Heart left ventricle (tissue), 16 donors: ENCODE measurements around the gene NLRC5. TPM values are rescaled to one million over a fixed set of nuclear protein-coding genes. Genes with fewer than 3 reads are reported as not detected.

Experiments used
- ATAC-seq, 4 donors: fragments of 200-7000 bp; cut with Tn5 transposase; one replicate each; pipeline ENCODE4 v1.9.1; 2020 to 2022; ENCODE audit warnings: moderate library complexity in 4 of 4, mild to moderate bottlenecking in 3 of 4, moderate number of reproducible peaks in 1 of 4
- DNase-seq, 5 donors: peaks; one replicate each; pipeline ENCODE4 v3.0.0-alpha.2; 2020
- H3K27ac ChIP-seq, 12 donors: fragments of 200-600 bp; sonication (generic) in 4 of 12; one replicate each; pipeline versions ENCODE4 v1.5.0 to v1.8.0; 2016 to 2022; ENCODE audit warnings: mild to moderate bottlenecking in 2 of 12
- H3K27me3 ChIP-seq, 9 donors: fragments of 200-600 bp; sonication (generic) in 2 of 9; one replicate each; pipeline versions ENCODE4 v1.5.1 to v1.8.0; 2016 to 2022; ENCODE audit warnings: mild to moderate bottlenecking in 3 of 9
- H3K36me3 ChIP-seq, 9 donors: fragments of 200-600 bp; sonication (generic) in 2 of 9; one replicate each; pipeline versions ENCODE4 v1.5.0 to v1.8.0; 2018 to 2022; ENCODE audit warnings: mild to moderate bottlenecking in 2 of 9
- H3K4me1 ChIP-seq, 12 donors: fragments of 200-600 bp; sonication (generic) in 4 of 12; one replicate each; pipeline versions ENCODE4 v1.5.0 to v1.8.0; 2016 to 2022; ENCODE audit warnings: mild to moderate bottlenecking in 3 of 12
- H3K4me3 ChIP-seq, 12 donors: fragments of 200-600 bp; sonication (generic) in 4 of 12; one replicate each; pipeline versions ENCODE4 v1.5.0 to v1.8.0; 2017 to 2022; ENCODE audit warnings: mild to moderate bottlenecking in 9 of 12, moderate library complexity in 4 of 12
- H3K9me3 ChIP-seq, 12 donors: fragments of 200-600 bp; sonication (generic) in 4 of 12; one replicate each; pipeline versions ENCODE4 v1.5.0 to v1.8.0; 2016 to 2022; ENCODE audit warnings: mild to moderate bottlenecking in 1 of 12
- CTCF ChIP-seq, 12 donors: fragments of 200-600 bp; sonication (generic) in 4 of 12; IDR thresholded peaks; one replicate each; pipeline versions ENCODE4 v1.5.0 to v1.8.0; 2018 to 2022; ENCODE audit warnings: antibody characterized with exemption in 12 of 12, mild to moderate bottlenecking in 5 of 12
- POLR2A ChIP-seq, 2 donors: fragments of 450-650 bp; IDR thresholded peaks; one replicate each; pipeline ENCODE4 v1.6.1; 2017; ENCODE audit warnings: antibody characterized with exemption in 2 of 2, mild to moderate bottlenecking in 2 of 2, moderate library complexity in 2 of 2
- WGBS, 4 donors: extraction: QIAGEN DNeasy Blood & Tissue Kit in 2 of 4; methylation state at CpG; one replicate each; pipeline versions ENCODE4 v1.1.5 to v1.1.7; 2013 to 2018; 5-methylcytosine and 5-hydroxymethylcytosine counted together
- intact Hi-C, 10 donors: fragments of 100-400 bp; cut with DNase I; formaldehyde crosslinking; loops; one replicate each; pipeline versions ENCODE4 v1.11.1 to v1.14.2; 2022
- polyA plus RNA-seq, 2 donors: library from polyadenylated mRNA; stranded (reverse); fragments of 200-250 nt; gene quantifications; one replicate each; pipeline ENCODE4 v1.2.3, GENCODE V29; 2013
- total RNA-seq, 9 donors: library from RNA; depleted of rRNA in 2 of 9; stranded (reverse); fragments of >200 nt in 2 of 9; fragmentation: NEBNext Ultra II Directional in 3 of 9; extraction: Animal tissue kit (Norgen Biotek cat#: 25700) in 3 of 9; gene quantifications; one replicate each; pipeline versions ENCODE4 v1.1.0 to v1.2.4, GENCODE V29; 2016 to 2023
- donor health status: ischemic (EF 13 %, LVEDD 7.1; RV severe dilation, severe dysfunction).
- donor health status: healthy with polysubstance abuse.
- donor health status: DM: no; HTN: yes; CAD: no.
- donor health status: DM: no; HTN: no; CAD: no.
- donor health status: ischemic (EF 25% LVEDD 6.9; RV normal size, moderate dysfunction).
- donor health status: ischemic (EF 25% LVEDD 5.7; RV mildly dilated, moderate dysfunction).
- donor health status: healthy.
- donor health status: DM: yes; HTN: yes; CAD: no.
- donor health status: ischemic (EF 35%, LVEDD 5.7; RV mildly dilated, moderate dysfunction).
- donor health status: nonischemic (EF 11% LVEDD 7.7; RV severe dilation, severe dysfunction).
- donor health status: DM: yes; HTN: yes; CAD: no.
- donor health status: PGD.
- donor health status: ischemic (EF 29% LVEDD 5.4; RV normal size, mild dysfunction).
- donor health status: nonischemic (EF 23%, LVEDD 6.1; RV moderate dilation, normal function).

The NLRC5 gene
- total and polyA plus RNA-seq, 11 donors: 5.8 to 98.6 (median 9.9) TPM

GRCh38 chr16:57008440-57008839, 19.1 kb downstream of the NLRC5 start:
- Histone ChIP-seq H3K4me3 (no peak overlapping the region), H3K9me3 (no peaks in the 10 kb centered on the region), H3K4me1 (peaks cover 0 to 64% (median 0%) of the 10 kb centered on the region in 12 donors), H3K27ac (no peak overlapping the region), H3K27me3 (no peaks in the 10 kb centered on the region), H3K36me3 (peaks cover 0 to 35% (median 0%) of the 10 kb centered on the region in 9 donors)
- ATAC-seq (no peak), DNase-seq (no peak)
- WGBS, 4 donors: 97 to 99% (median 98%) methylated on average over 1 of the region's 1 CpG
- intact Hi-C loops: no loop called here
- no peak for TF ChIP-seq CTCF (IDR thresholded peaks at IDR 0.05)
- TF ChIP-seq POLR2A (IDR thresholded peaks at IDR 0.05): no peak

- no peak for ATAC-seq
- H3K4me3 ChIP-seq: no peak overlapping the region
- WGBS, 4 donors: 93 to 100% (median 96%) methylated on average over 2 of the region's 2 CpGs
- H3K4me1 ChIP-seq: peaks cover 0 to 66% (median 0%) of the 10 kb centered on the region in 12 donors
- H3K9me3 ChIP-seq: peaks cover 0 to 5% (median 0%) of the 10 kb centered on the region in 12 donors
- DNase-seq: peak in 1 of 5 donors; percentile 14
- peak overlapping the region in 1 of 12 donors; percentile 18 for H3K27ac ChIP-seq
- intact Hi-C loops: no loop called here
- H3K36me3 ChIP-seq: peaks cover 0 to 23% (median 0%) of the 10 kb centered on the region in 9 donors
- no peaks in the 10 kb centered on the region for H3K27me3 ChIP-seq
- no peak for TF ChIP-seq POLR2A (IDR thresholded peaks at IDR 0.05)
- no peak for TF ChIP-seq CTCF (IDR thresholded peaks at IDR 0.05)
These were observed 20.4 kb downstream of the NLRC5 start for GRCh38 chr16:57009643-57010170.

GRCh38 chr16:57012353-57012752, 23.0 kb downstream of the NLRC5 start:
- ATAC-seq (no peak), DNase-seq (no peak)
- H3K4me1 ChIP-seq: peaks cover 0 to 70% (median 6%) of the 10 kb centered on the region in 12 donors
- peaks cover 0 to 16% (median 0%) of the 10 kb centered on the region in 9 donors for H3K36me3 ChIP-seq
- TF ChIP-seq POLR2A (IDR thresholded peaks at IDR 0.05): no peak
- no peak for TF ChIP-seq CTCF (IDR thresholded peaks at IDR 0.05)
- peak overlapping the region in 2 of 12 donors; percentile 4 to 90 for H3K27ac ChIP-seq
- peaks cover 0 to 5% (median 0%) of the 10 kb centered on the region in 12 donors for H3K9me3 ChIP-seq
- no peak overlapping the region for H3K4me3 ChIP-seq
- intact Hi-C loops: no loop called here
- H3K27me3 ChIP-seq: no peaks in the 10 kb centered on the region
- 91 to 96% (median 93%) methylated on average over 13 of the region's 13 CpGs for WGBS, 4 donors

- intact Hi-C loops: no loop called here
- no peak for ATAC-seq
- Histone ChIP-seq H3K4me3 (no peak overlapping the region), H3K27me3 (no peaks in the 10 kb centered on the region), H3K9me3 (peaks cover 0 to 5% (median 0%) of the 10 kb centered on the region in 12 donors), H3K4me1 (peaks cover 0 to 69% (median 6%) of the 10 kb centered on the region in 12 donors), H3K36me3 (peaks cover 0 to 25% (median 5%) of the 10 kb centered on the region in 9 donors), H3K27ac (peak overlapping the region in 9 of 12 donors; percentile 1 to 90 (median 79))
- no peak for DNase-seq
- 68 to 82% (median 74%) methylated on average over 2 of the region's 2 CpGs for WGBS, 4 donors
- no peak for TF ChIP-seq CTCF (IDR thresholded peaks at IDR 0.05)
- TF ChIP-seq POLR2A (IDR thresholded peaks at IDR 0.05): no peak
These were observed 23.9 kb downstream of the NLRC5 start for GRCh38 chr16:57013229-57013628.
